Panc1 (cell line): ENCODE data around the gene PRRC2C. TPM values are rescaled to one million over a fixed set of nuclear protein-coding genes. Genes with fewer than 3 reads are reported as not detected.

Experiments used
- ATAC-seq: fragments of 200-7000 bp; cut with Tn5 transposase; 2 replicates; pipeline ENCODE4 v1.9.1; 2020; ENCODE audit warnings: mild to moderate bottlenecking, moderate library complexity
- BruUV-seq: library from RNA; stranded (reverse); fragments of 400-500 nt; replicated peaks from 2 replicates; lab custom pipeline; 2021; lab: Mats Ljungman, UMichigan
- CTCF ChIA-PET: fragments of 300-600 bp; sonication (Branson Sonifier 250); formaldehyde crosslinking; loops from one replicate; lab custom pipeline; 2022; ENCODE audit warnings: antibody characterized with exemption; lab: Charles Lee
- POLR2A ChIA-PET: fragments of 300-600 bp; sonication (Branson Sonifier 250); formaldehyde crosslinking; loops from one replicate; lab custom pipeline; 2022; ENCODE audit warnings: antibody characterized with exemption; lab: Charles Lee
- DNase-seq: peaks from one replicate; pipeline ENCODE4 v3.0.0-alpha.2; 2010; ENCODE audit warnings: low read depth, low spot score
- H3K27ac ChIP-seq: 2 replicates; pipeline ENCODE4 v1.5.1; 2011; ENCODE audit warnings: mild to moderate bottlenecking, low read length, inconsistent platforms
- H3K27me3 ChIP-seq: fragments of 200-500 bp; sonication (Bioruptor generic); 2 replicates; pipeline ENCODE4 v1.6.0; 2014; ENCODE audit warnings: low read length, inconsistent platforms; ENCODE audit not compliant: control insufficient read depth, insufficient read depth
- H3K36me3 ChIP-seq: fragments of 200-500 bp; sonication (Bioruptor generic); 2 replicates; pipeline ENCODE4 v1.5.1; 2014; ENCODE audit warnings: inconsistent platforms, mild to moderate bottlenecking, low read length, moderate library complexity; ENCODE audit not compliant: control insufficient read depth, insufficient read depth
- H3K4me1 ChIP-seq: 2 replicates; pipeline ENCODE4 v1.5.1; 2011; ENCODE audit warnings: inconsistent platforms, mild to moderate bottlenecking, low read length, moderate library complexity; ENCODE audit not compliant: control insufficient read depth, insufficient read depth
- H3K4me3 ChIP-seq, 2 experiments: 2 replicates each; pipeline ENCODE4 v1.5.1; 2011 to 2012; ENCODE audit warnings: low read depth in 2 of 2, low read length in 2 of 2, mild to moderate bottlenecking in 2 of 2, inconsistent platforms in 1 of 2, moderate library complexity in 1 of 2
- H3K9me3 ChIP-seq: fragments of 200-500 bp; sonication (Bioruptor generic); 2 replicates; pipeline ENCODE4 v1.5.1; 2014; ENCODE audit warnings: low read depth, mild to moderate bottlenecking, inconsistent platforms, low read length, moderate library complexity; ENCODE audit not compliant: control insufficient read depth, insufficient read depth
- CTCF ChIP-seq: fragments of 450-650 bp; IDR thresholded peaks from 2 replicates; pipeline ENCODE4 v1.5.1; 2017; ENCODE audit warnings: mild to moderate bottlenecking
- POLR2AphosphoS5 ChIP-seq: IDR thresholded peaks from 2 replicates; pipeline ENCODE4 v1.6.1; 2012; ENCODE audit warnings: mild to moderate bottlenecking, low read depth, low read length, moderate library complexity
- REST ChIP-seq, 2 experiments: IDR thresholded peaks; 2 replicates each; pipeline ENCODE4 v1.6.1; 2011 to 2012; ENCODE audit warnings: low read depth in 2 of 2, control low read depth in 1 of 2, low read length in 1 of 2, mild to moderate bottlenecking in 1 of 2, moderate library complexity in 1 of 2; ENCODE audit not compliant: insufficient read depth in 1 of 2
- SIN3A ChIP-seq: IDR thresholded peaks from 2 replicates; pipeline ENCODE4 v1.6.1; 2012; ENCODE audit warnings: low read depth, mild to moderate bottlenecking, low read length, moderate library complexity, borderline replicate concordance; ENCODE audit not compliant: insufficient read depth
- TCF7L2 ChIP-seq: IDR thresholded peaks from 2 replicates; pipeline ENCODE4 v1.6.1; 2011; ENCODE audit warnings: mild to moderate bottlenecking, low read depth, low read length, inconsistent platforms
- in situ Hi-C: cut with HindIII; loops from 2 replicates; pipeline ENCODE4 v1.10.0; 2016; ENCODE audit warnings: low sequenced_read_pairs, low pct_unique_long_range_greater_than_20kb
- intact Hi-C: fragments of 100-400 bp; cut with micrococcal nuclease; formaldehyde crosslinking; loops from one replicate; pipeline ENCODE4 v1.10.0; 2022; ENCODE audit not compliant: unreplicated experiment
- total RNA-seq: library from RNA; stranded (reverse); gene quantifications from one replicate; pipeline ENCODE4 v1.2.1, GENCODE V29; 2021; ENCODE audit not compliant: unreplicated experiment

PRRC2C gene
- total RNA-seq, 1 experiment from 2014 or later, result 145 TPM

- POLR2A ChIA-PET, result no interaction called here
- Histone ChIP-seq H3K9me3 (no peaks in the 10 kb centered on the region), H3K4me3 (no peak overlapping the region), H3K4me1 (no peaks in the 10 kb centered on the region), H3K36me3 (no peaks in the 10 kb centered on the region), H3K27me3 (no peaks in the 10 kb centered on the region), H3K27ac (no peak overlapping the region)
- no TSS peak for BruUV-seq
- no peak for TF ChIP-seq SIN3A
- TF ChIP-seq TCF7L2, result no peak
- TF ChIP-seq REST (IDR thresholded peaks at IDR 0.05; ENCODE audit: insufficient read depth in 1 of 2, low read depth in 2 of 2, low read length in 1 of 2), result no peak
- TF ChIP-seq POLR2AphosphoS5, result no peak
- TF ChIP-seq CTCF, result no peak
- no peak for DNase-seq
- CTCF ChIA-PET, result no interaction called here
- in situ Hi-C loops (no loop called here), intact Hi-C loops (no loop called here)
- ATAC-seq, result no peak
Observed at GRCh38 chr1:171628225-171628624, 142.9 kb downstream of the PRRC2C start.

- Histone ChIP-seq H3K27me3 (no peaks in the 10 kb centered on the region), H3K4me3 (no peak overlapping the region), H3K9me3 (no peaks in the 10 kb centered on the region), H3K27ac (no peak overlapping the region), H3K36me3 (no peaks in the 10 kb centered on the region), H3K4me1 (no peaks in the 10 kb centered on the region)
- DNase-seq (no peak), ATAC-seq (no peak)
- ChIA-PET CTCF (no interaction called here), POLR2A (no interaction called here)
- TF ChIP-seq POLR2AphosphoS5 (no peak), CTCF (no peak), REST (IDR thresholded peaks at IDR 0.05; ENCODE audit: insufficient read depth in 1 of 2, low read depth in 2 of 2, low read length in 1 of 2) (no peak), TCF7L2 (no peak), SIN3A (no peak)
- in situ Hi-C loops (no loop called here), intact Hi-C loops (no loop called here)
- BruUV-seq, result no TSS peak
Observed at GRCh38 chr1:171635661-171636060, 150.3 kb downstream of the PRRC2C start.
